HepG2 (cell line): ENCODE measurements around the gene ID4. TPM values are rescaled to one million over a fixed set of nuclear protein-coding genes. Genes with fewer than 3 reads are reported as not detected.

ENCODE experiments used
- HNF4G ChIP-seq, 2 experiments: sonication (generic) in 1 of 2; formaldehyde crosslinking in 1 of 2; IDR thresholded peaks; 2 replicates each; pipeline versions ENCODE4 v1.4.0 to v1.6.1; 2011 to 2020; ENCODE audit warnings: borderline replicate concordance in 2 of 2, low read depth in 2 of 2, mild to moderate bottlenecking in 2 of 2, low read length in 1 of 2, missing genetic modification reagents in 1 of 2, moderate library complexity in 1 of 2
- KDM4B ChIP-seq: sonication (generic); formaldehyde crosslinking; IDR thresholded peaks from 2 replicates; pipeline ENCODE4 v1.4.0; 2020; ENCODE audit warnings: missing genetic modification reagents
- ZBTB40 ChIP-seq, 2 experiments: fragments of 450-650 bp in 1 of 2; sonication (generic) in 1 of 2; formaldehyde crosslinking in 1 of 2; IDR thresholded peaks; 2 replicates each; pipeline versions ENCODE4 v1.6.1 to v1.8.0; 2016 to 2022; ENCODE audit warnings: antibody characterized with exemption in 1 of 2, mild to moderate bottlenecking in 1 of 2, missing genetic modification reagents in 1 of 2
- polyA plus RNA-seq, 8 experiments: library from polyadenylated mRNA; depleted of rRNA in 3 of 8; stranded (reverse) in 7 of 8; unstranded in 1 of 8; fragments of >200 nt; fragmentation: Illumina TruSeq in 4 of 8; extraction: Trizol in 4 of 8; gene quantifications; 2 replicates each; pipeline versions ENCODE4 v1.2.1 to v1.2.3, GENCODE V29; 2011 to 2016; ENCODE audit warnings: low read depth in 4 of 8, missing spikeins in 1 of 8, mixed read lengths in 1 of 8; ENCODE audit not compliant: insufficient read depth in 1 of 8
- total RNA-seq, 5 experiments: library from RNA; depleted of rRNA; stranded (reverse); fragments of >200 nt; fragmentation: Illumina TruSeq; extraction: Trizol; gene quantifications; 2 replicates each; pipeline ENCODE4 v1.2.3, GENCODE V29; 2016; ENCODE audit warnings: low read depth in 1 of 5
- TF ChIP-seq, protein P1 (sequence below): sonication (generic); formaldehyde crosslinking; IDR thresholded peaks from 2 replicates; pipeline ENCODE4 v1.4.0; 2020; ENCODE audit warnings: missing genetic modification reagents, mild to moderate bottlenecking, borderline replicate concordance
- TF ChIP-seq, protein P2 (sequence below): sonication (generic); formaldehyde crosslinking; IDR thresholded peaks from 2 replicates; pipeline ENCODE4 v1.5.1; 2020; ENCODE audit warnings: missing genetic modification reagents, mild to moderate bottlenecking, borderline replicate concordance

The ID4 gene
- total and polyA plus RNA-seq, 2 of the 13 experiments (the other 11 are each of a cell fraction or from before 2014, with no cell fraction given), result 0.20 to 0.44 TPM

GRCh38 chr6:19838442-19839236 lies 1.5 kb downstream of the ID4 start (continued):
- TF ChIP-seq, protein P1, sequence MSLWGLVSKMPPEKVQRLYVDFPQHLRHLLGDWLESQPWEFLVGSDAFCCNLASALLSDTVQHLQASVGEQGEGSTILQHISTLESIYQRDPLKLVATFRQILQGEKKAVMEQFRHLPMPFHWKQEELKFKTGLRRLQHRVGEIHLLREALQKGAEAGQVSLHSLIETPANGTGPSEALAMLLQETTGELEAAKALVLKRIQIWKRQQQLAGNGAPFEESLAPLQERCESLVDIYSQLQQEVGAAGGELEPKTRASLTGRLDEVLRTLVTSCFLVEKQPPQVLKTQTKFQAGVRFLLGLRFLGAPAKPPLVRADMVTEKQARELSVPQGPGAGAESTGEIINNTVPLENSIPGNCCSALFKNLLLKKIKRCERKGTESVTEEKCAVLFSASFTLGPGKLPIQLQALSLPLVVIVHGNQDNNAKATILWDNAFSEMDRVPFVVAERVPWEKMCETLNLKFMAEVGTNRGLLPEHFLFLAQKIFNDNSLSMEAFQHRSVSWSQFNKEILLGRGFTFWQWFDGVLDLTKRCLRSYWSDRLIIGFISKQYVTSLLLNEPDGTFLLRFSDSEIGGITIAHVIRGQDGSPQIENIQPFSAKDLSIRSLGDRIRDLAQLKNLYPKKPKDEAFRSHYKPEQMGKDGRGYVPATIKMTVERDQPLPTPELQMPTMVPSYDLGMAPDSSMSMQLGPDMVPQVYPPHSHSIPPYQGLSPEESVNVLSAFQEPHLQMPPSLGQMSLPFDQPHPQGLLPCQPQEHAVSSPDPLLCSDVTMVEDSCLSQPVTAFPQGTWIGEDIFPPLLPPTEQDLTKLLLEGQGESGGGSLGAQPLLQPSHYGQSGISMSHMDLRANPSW (CRISPR knock-in tag), result no peak
- TF ChIP-seq HNF4G (IDR thresholded peaks at IDR 0.05; ENCODE audit: borderline replicate concordance, low read depth, low read length) (no peak), HNF4G (CRISPR knock-in tag; IDR thresholded peaks at IDR 0.05; ENCODE audit: borderline replicate concordance, low read depth) (no peak), KDM4B (CRISPR knock-in tag) (no peak), ZBTB40 (IDR thresholded peaks at IDR 0.05) (no peak), ZBTB40 (CRISPR knock-in tag; IDR thresholded peaks at IDR 0.05) (no peak)
- TF ChIP-seq, protein P2, sequence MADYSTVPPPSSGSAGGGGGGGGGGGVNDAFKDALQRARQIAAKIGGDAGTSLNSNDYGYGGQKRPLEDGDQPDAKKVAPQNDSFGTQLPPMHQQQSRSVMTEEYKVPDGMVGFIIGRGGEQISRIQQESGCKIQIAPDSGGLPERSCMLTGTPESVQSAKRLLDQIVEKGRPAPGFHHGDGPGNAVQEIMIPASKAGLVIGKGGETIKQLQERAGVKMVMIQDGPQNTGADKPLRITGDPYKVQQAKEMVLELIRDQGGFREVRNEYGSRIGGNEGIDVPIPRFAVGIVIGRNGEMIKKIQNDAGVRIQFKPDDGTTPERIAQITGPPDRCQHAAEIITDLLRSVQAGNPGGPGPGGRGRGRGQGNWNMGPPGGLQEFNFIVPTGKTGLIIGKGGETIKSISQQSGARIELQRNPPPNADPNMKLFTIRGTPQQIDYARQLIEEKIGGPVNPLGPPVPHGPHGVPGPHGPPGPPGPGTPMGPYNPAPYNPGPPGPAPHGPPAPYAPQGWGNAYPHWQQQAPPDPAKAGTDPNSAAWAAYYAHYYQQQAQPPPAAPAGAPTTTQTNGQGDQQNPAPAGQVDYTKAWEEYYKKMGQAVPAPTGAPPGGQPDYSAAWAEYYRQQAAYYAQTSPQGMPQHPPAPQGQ (CRISPR knock-in tag), result no peak
